CD4-positive, alpha-beta T cell treated with Interleukin-21 for 1 hour (primary cell): ENCODE measurements around the gene POLR3E.
A peak's percentile ranks its signal among the peaks of the same experiment; 100 is the strongest.

Experiments used
- DNase-seq: peaks from one replicate; pipeline ENCODE4 v3.0.0-alpha.2; 2020

The POLR3E gene

GRCh38 chr16:22297114-22297870 is at the start of gene POLR3E:
TSS of gene POLR3E (plus strand) at chr16:22297409. CDS start at chr16:22302969, 5,560 bp downstream.
- DNase-seq = peak; percentile 99

- DNase-seq = no peak
Measured at GRCh38 chr16:22250522-22250921, 46.7 kb upstream of the POLR3E start.

GRCh38 chr16:22252317-22252716 is 44.9 kb upstream of the POLR3E start:
- no peak for DNase-seq

GRCh38 chr16:22253272-22253671 is 43.9 kb upstream of the POLR3E start:
- DNase-seq = no peak

- no peak for DNase-seq
Measured at GRCh38 chr16:22255335-22255734, 41.9 kb upstream of the POLR3E start.

GRCh38 chr16:22257440-22257839 is 39.8 kb upstream of the POLR3E start:
- DNase-seq = no peak

- no peak for DNase-seq
Measured at GRCh38 chr16:22260490-22260889, 36.7 kb upstream of the POLR3E start.

GRCh38 chr16:22262460-22262859 is 34.7 kb upstream of the POLR3E start:
- DNase-seq = no peak

GRCh38 chr16:22264786-22265185 is 32.4 kb upstream of the POLR3E start:
- no peak for DNase-seq

- no peak for DNase-seq
Measured at GRCh38 chr16:22265351-22265750, 31.9 kb upstream of the POLR3E start.

GRCh38 chr16:22266546-22266945 is 30.7 kb upstream of the POLR3E start:
- DNase-seq = no peak

GRCh38 chr16:22267764-22268163 is 29.4 kb upstream of the POLR3E start:
- no peak for DNase-seq

GRCh38 chr16:22270525-22270924 is 26.7 kb upstream of the POLR3E start:
- DNase-seq = no peak

GRCh38 chr16:22272870-22273650 is 24.1 kb upstream of the POLR3E start:
- no peak for DNase-seq

GRCh38 chr16:22274916-22275315 is 22.3 kb upstream of the POLR3E start:
- no peak for DNase-seq

GRCh38 chr16:22278441-22279230 is 18.6 kb upstream of the POLR3E start:
- DNase-seq = no peak

GRCh38 chr16:22282254-22282892 is 14.8 kb upstream of the POLR3E start:
- DNase-seq = no peak

- no peak for DNase-seq
Measured at GRCh38 chr16:22284637-22285036, 12.6 kb upstream of the POLR3E start.

GRCh38 chr16:22285080-22285479 is 12.1 kb upstream of the POLR3E start:
- no peak for DNase-seq

GRCh38 chr16:22291020-22291419 is 6.2 kb upstream of the POLR3E start:
- DNase-seq = no peak

- DNase-seq = no peak
Measured at GRCh38 chr16:22291860-22292318, 5.3 kb upstream of the POLR3E start.

- DNase-seq = no peak
Measured at GRCh38 chr16:22292320-22292719, 4.9 kb upstream of the POLR3E start.
